Endometrial microvascular endothelial cells (primary cell): ENCODE data around the gene RRN3. TPM values are rescaled to one million over a fixed set of nuclear protein-coding genes. Genes with fewer than 3 reads are reported as not detected.
"Not testable (repeated sequence)": the region's sequence is repeated elsewhere in the genome, so short reads cannot be mapped to it uniquely, and the experiment has no call there.

Source experiments
- in situ Hi-C: cut with HindIII; loops from 2 replicates; pipeline ENCODE4 v1.10.0; 2017; ENCODE audit warnings: low sequenced_read_pairs, low pct_unique_long_range_greater_than_20kb; ENCODE audit errors: inconsistent ontology term
- total RNA-seq: library from RNA; depleted of rRNA; stranded (reverse); fragments of >200 nt; gene quantifications from one replicate; pipeline ENCODE4 v1.2.3, GENCODE V29; 2015; ENCODE audit errors: inconsistent ontology term

The RRN3 gene
- total RNA-seq, 1 donor from 2014 or later, result 37.0 TPM

DNA sequence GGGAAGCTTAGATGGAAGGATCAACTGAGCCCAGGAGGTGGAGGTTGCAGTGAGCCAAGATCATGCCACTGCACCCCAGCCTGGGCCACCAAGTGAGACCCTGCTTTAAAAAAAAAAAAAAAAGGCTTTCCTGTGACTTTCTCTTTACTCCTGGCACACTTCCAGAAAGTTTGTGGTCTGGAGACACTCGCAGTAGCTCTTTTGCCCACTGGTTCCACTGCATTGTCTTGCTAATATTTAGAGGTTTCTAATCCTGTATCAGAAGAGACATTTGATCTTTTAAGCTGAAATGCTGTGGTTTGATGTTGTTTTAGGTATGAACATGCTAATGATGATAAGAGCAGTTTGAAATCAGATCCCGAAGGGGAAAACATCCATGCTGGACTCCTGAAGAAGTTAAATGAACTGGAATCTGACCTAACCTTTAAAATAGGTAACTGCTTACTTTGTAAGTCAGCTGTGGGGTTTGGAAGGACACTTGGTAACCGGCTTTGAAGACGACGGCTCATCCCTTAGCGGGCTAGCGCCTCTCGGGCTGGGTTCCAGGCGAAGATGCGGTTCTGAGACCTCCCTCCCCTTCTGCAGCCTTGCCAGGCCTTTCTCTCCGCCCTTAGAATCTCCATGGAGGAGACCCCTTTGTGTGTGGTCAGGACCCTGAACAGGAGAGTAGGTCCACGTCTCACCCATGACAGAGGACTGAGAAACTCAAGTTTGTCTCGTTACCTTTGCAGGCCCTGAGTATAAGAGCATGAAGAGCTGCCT, 61.3 kb downstream of the RRN3 start:
- in situ Hi-C loops, result no loop called here

DNA sequence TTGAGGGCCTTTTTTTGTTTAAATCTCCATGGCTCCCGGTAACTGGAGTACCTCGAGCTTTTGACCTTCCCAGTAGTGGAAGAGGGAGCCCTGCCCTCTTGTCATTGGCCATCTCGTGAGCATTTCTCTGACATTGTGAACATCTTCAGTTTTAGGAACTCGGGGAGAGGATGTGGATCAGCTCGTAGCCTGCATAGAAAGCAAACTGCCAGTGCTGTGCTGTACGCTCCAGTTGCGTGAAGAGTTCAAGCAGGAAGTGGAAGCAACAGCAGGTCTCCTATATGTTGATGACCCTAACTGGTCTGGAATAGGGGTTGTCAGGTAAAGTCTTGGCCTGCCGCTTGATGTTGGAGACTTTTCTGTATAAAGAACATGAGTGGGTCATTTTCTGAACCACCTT, 62.5 kb downstream of the RRN3 start:
- in situ Hi-C loops, result no loop called here

DNA sequence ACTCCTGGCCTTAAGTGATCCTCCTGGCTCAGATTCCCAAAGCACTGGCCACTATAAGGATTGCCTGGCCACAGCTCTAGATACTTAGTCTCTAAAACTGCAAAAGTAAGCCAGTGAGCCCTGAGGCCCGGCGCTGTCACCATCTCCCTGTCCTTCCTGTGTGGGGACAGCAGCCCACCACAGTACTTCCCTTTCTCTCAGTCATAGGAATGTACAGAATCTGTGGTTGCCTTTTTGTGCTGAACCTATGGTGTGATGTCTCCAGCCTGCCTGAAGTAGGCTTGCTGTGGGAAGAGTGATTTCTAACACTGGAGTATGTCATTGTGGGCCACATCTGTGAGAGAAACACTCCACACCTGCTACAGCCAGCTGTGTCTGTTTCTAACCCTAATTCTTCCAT, 62.9 kb downstream of the RRN3 start:
- in situ Hi-C loops, result no loop called here

DNA sequence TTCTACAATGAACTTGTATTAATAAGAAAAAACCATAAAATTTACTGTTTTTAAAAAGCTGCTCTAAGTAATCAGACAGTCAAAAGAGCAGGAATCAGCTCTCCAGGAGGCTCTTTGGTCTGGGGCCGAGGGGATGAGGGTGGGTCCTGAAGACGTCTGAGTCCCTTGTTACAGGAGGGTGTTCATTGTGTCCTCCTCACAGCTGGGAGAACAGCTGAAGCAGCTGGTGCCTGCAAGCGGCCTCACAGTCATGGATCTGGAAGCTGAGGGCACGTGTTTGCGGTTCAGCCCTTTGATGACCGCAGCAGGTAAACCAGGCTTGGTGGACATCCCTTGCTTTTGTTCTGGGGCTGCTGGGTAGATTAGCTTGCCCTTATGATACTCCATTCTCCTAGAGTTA, 64.3 kb downstream of the RRN3 start:
- in situ Hi-C loops, result not testable (repeated sequence)

DNA sequence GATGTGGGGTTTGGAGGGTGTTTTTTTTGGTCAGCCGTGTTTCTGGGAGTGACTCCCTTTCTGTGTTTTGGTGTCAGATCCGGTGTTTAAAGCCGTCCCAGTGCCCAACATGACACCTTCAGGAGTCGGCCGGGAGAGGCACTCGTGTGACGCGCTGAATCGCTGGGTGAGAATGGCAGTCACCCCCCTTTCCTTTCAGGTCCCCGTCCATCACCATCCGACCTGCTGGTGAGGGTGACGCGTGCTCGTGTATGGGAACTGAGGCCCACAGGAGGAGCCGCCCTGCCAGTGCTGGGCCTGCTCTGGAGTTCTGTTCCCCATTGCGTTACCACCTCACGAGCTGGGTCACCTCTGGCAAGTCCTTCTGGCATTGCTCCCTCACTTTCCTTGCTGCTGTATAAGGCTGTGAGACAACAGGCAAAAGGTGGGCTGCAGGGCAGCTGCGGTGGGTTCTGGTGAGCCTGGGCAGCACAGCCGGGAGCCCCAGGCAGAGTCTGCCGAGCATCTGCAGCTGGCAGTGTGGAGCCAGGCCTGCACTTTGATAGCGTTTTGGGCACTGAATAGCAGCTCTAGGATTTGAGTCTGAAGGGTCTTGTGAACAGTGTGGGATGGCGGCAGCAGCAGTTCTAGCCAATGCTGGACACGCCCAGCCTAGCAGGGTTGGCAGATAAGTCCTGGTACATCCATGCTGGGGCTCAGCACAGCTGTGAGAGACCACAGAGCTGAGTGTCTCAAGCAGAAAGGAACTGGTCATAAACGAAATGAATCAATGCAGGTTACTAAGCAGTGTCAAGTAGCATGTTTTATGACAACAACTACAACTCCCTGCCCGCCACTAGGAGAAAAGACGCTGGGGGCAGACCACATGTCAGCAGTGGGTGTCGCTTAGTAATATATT, 65.0 kb downstream of the RRN3 start:
- in situ Hi-C loops, result not testable (repeated sequence)

DNA sequence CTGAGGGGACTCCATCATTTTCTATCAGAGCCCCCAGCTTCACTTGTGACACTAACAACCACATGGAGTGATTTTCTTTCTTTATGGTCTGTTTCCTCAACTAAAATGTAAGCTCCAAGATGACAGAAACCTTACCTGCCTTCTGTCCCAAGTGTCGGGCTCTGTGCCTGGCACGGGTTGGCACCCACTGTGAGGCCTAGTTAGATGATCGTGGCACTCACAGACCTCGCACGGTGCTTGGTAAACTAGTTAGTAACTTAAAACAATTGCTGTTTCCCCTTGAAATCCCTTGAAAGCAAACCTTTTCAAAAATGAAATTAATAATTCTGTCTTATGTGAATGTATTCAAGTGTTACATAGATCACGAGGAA, 65.7 kb downstream of the RRN3 start:
- in situ Hi-C loops, result not testable (repeated sequence)

DNA sequence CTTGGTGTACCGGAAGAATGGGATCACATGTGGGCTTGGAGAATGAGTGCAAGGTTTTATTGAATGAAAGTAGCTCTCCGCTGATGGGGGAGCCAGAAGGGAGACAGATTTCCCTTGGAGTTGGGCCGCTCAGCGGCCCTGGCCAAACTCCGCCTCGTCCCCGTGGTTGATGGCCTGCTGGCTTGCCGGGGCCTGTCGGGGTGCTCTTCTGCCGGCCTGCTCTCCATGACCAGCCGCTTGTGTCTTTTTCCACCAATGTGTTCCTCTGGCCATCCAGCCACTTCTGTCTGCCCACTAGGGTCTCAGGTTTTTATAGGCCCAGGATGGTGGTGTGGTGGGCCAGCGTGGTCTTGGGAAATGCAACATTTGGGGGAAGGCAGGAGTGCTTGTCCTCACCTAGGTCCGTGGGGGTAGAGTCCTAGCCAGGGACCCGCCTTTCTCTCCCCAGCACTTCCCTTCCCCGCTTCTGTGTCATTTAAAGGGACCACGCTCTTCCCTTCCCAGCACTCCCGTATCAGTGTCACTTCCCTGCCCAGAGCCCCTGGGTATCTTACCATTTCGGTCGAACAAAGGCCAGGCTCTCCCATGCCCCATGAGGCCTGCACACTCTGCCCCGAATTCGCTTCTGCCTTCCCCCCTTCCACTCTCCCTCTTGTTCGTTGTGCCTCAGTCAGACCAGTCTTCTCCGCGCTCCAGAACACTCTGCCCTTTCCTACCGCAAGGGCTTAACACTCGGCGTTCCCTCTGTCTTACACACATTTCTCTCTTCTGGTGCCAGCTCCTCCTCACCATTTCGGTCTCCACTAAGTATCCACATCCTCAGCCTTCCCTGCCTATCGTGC, 66.3 kb downstream of the RRN3 start:
- in situ Hi-C loops, result not testable (repeated sequence)

DNA sequence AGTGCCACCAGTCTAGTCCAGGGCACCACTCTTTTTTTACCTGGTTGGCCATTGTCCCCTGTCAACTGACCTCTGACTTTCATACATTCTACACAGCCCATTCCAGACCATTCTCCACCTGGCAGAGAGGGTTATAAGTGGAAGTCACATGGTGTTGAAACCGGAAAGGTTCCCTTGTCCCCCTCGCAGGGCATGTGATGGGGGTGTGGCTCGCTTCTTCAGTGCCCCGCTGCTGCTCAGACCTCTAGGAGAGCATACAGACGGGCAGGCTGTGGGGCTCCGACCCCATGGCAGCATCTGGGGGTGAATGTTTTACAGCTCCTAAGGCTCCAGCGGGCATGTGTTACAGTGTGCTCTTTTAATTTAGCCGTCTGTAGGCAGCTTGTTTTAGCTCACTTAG, 67.0 kb downstream of the RRN3 start:
- in situ Hi-C loops, result not testable (repeated sequence)

DNA sequence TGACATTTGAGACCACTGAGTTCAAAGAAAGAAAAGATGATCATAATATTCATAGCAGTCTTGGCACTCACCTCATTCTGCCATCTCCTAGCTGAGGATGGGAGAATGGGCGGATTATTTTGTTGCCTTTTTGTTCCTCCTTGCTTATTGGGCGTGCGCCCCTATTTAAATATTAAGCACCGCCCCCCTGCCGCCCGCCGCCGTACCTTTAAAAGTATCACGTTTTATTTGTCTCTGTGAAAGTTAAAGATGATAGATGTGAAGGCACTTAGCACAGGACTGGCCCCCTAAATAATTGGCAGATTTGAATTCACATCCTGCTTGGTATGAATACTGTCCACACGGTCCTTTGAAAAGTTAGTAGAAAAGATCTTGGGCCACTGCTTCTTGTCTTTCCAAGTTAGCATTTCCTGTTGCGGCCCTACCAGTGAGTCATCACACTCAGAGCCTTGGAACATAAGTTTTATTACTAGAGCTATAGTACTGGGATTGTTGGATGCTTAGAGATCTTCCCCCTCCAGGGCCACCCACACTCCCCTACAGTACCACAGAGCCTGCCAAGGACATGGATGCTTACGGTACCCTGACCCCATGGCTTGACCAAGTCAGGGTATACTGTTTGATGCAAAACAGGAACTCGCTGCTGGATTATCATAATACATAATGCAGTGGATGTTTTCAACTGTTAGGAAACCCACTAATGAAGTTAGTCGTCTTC, 68.7 kb downstream of the RRN3 start:
- in situ Hi-C loops, result not testable (repeated sequence)

DNA sequence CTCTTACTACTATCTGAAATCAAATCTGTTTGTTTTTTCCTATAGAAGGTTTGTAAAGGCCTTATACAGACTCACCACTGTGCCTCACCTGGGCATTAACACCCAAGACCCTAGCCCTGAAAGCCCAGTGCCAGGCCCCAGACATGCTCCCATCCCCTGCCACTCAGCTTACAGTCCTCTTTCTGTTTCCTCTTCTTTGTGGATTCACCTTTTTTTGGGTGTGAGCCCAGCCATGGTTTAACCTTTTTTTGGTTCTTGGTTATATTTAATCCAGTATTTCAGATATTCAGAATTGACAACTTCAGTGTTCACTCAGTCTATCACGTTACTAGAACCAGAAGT, 69.2 kb downstream of the RRN3 start:
- in situ Hi-C loops, result not testable (repeated sequence)

DNA sequence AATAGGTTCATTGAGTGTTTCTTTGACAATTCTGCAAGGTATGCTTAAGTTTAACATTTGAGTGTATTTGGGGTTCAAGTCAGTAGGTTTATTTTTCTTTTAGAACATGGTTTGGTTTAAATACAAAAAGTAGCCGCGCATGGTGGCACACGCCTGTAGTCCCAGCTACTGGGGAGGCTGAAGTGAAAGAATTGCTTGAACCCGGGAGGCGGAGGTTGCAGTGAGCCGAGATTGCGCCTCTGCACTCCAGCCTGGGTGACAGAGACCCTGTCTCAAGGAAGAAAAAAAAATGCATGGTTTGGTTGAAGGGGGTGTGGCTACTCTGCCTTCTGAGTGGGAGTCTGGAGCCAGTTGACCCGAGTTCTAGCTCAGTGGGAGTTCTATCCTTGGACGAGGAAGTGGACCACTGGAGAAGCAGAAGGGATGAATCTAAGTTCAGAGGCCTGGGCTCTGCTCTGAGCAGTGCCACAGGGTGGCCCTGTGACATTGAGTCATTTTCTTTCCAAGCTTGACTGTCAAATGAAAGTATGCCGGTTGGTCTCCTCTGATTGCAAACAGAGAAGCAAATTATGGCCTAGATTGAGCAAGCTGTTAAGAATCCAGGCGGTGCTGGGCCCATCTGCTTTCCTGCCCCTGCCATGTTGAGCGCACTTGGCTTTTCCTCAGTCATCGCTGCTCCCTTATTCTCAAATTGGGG, 70.5 kb downstream of the RRN3 start:
- in situ Hi-C loops, result not testable (repeated sequence)

DNA sequence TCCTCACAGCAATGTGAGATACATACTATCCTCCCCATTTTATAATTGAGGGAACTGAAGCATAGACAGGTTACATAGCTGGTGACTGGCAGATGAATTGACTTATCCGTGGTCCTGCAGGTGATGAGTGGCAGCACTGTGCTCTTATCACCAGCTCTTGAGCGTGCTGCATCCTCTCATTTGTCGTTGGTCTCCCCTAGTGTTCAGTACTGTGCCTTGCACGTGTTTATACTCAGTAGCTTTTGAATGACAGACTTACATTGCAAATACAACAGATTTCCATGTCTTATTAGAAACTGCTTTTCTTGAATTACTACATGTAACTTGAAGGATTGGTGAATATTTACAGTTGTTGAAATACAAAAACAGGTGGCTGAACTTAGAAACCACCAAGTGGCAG, 71.9 kb downstream of the RRN3 start:
- in situ Hi-C loops, result not testable (repeated sequence)

DNA sequence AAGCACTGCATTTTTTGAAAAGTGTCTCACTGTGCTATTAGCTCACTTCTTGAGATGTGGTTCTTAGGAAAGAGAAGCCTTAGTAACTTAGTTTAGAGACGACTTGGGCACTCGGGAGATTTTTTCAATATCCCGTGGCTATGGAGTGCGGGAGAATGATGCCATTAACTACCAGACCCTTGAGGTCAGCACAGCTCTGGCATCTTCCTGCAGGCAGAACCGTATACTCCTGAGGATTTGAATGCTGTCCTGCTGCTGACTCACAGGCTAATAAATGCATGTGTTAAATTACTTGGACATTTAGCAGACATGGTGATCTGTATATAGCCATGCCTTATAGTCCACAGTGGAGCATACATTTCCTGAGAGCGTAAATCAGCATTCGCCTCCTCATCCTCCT, 72.6 kb downstream of the RRN3 start:
- in situ Hi-C loops, result not testable (repeated sequence)

DNA sequence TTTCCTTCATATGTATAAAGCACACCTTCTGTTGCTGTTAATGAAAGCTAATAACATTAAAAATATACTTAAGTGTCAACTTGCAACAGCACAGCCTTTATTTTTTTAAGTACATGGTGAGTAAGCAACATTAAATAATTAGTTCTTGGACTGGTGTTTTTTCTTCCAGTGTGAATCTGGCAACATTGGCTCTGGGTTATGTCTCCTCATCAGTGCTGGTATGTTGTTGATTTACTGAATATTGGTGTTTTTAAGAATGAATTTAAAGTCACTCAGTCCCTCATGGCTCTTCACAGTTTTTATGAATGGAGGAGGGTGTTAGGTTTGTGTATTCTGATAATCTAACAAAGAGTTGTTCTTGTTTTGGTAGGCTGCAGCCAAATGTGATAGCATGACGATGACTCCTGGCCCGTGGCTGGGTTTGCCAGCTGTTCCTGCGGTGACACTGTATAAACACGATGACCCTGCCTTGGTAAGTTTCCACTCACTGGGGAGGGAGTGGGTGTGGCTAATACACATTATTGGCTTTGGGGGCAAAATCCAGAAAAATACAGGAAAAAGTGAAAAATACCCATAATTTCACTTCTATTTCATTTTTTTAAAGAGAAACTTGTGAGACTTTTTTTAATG, 77.0 kb downstream of the RRN3 start:
- in situ Hi-C loops, result not testable (repeated sequence)

DNA sequence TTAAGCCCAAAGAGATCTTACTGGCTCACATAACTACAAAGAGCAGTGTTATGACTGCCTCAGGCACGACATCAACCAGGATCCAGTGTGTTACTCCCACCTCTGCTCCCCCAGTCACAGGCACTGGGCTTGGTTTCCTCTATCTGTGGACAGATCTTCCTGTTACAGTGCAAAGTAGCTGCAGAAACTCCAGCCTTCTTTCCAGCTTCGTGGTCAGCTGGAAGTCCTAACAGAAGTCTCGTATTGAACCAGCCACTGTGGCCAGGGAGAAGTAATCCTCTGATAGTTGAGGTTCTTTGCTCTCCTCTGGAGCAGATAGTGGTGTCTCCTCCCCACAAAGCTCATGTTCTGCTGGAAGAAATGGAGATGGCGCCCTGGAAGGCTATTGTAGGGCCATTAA, 77.7 kb downstream of the RRN3 start:
- in situ Hi-C loops, result not testable (repeated sequence)

DNA sequence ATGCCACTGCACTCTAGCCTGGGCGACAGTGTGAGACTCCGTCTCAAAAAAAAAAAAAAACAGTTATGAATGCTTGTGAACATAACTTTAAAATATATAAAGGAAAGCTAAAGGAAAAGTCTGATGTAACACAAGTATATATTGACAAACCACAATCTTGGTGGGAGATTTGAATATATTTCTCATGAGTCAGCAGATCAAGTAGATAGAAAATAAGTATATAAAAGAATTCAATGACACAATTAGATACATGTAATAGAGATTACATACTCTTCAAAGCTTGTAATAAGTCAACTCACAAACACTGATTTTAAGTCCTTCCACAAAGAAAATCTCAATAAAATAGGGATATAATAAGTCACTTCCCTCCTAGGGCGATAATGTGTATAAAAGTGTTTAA, 78.4 kb downstream of the RRN3 start:
- in situ Hi-C loops, result not testable (repeated sequence)

DNA sequence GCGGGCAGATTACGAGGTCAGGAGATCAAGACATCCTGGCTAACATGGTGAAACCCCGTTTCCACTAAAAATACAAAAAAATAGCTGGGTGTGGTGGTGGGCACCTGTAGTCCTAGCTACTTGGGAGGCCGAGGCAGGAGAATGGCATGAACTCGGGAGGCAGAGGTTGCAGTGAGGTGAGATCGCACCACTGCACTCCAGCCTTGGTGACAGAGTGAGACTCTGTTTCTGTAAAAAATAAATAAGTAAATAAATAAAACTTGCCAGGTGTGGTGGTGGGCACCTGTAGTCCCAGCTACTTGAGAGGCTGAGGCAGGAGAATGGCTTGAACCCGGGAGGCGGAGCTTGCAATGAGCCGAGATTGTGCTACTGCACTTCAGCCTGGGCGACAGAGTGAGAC, 81.1 kb downstream of the RRN3 start:
- in situ Hi-C loops, result not testable (repeated sequence)
